Measurements from ENCODE around the gene CEBPG.

- TF ChIP-seq POLR2AphosphoS5 (IDR thresholded peaks at IDR 0.05; ENCODE audit: borderline replicate concordance, low read depth, low read length) (no peak), EZH2 (IDR thresholded peaks at IDR 0.05) (no peak), FOXP2 (optimal IDR thresholded peaks at IDR 0.05; ENCODE audit: control extremely low read depth, extremely low read length, insufficient read depth) (no peak)
Measured at GRCh38 chr19:33399081-33399744, 25.7 kb downstream of the CEBPG start.
